Tibial nerve (tissue), 4 donors: ENCODE results near the gene SH3RF3. TPM values are rescaled to one million over a fixed set of nuclear protein-coding genes. Genes with fewer than 3 reads are reported as not detected.

Source experiments
- DNase-seq, 2 donors: peaks; one replicate each; pipeline ENCODE4 v3.0.0-alpha.2; 2019; ENCODE audit warnings: low spot score in 2 of 2
- H3K27ac ChIP-seq, 4 donors: fragments of 200-600 bp; sonication (generic) in 3 of 4; one replicate each; pipeline ENCODE4 v1.5.1; 2017 to 2019; ENCODE audit warnings: mild to moderate bottlenecking in 1 of 4
- H3K27me3 ChIP-seq, 2 donors: fragments of 200-600 bp; sonication (generic) in 1 of 2; one replicate each; pipeline versions ENCODE4 v1.5.1 to v1.6.0; 2017 to 2019
- H3K36me3 ChIP-seq, 3 donors: fragments of 200-600 bp; sonication (generic); one replicate each; pipeline ENCODE4 v1.5.1; 2018 to 2019
- H3K4me1 ChIP-seq, 4 donors: fragments of 200-600 bp; sonication (generic) in 3 of 4; one replicate each; pipeline ENCODE4 v1.5.1; 2017 to 2019
- H3K4me3 ChIP-seq, 4 donors: fragments of 200-600 bp; sonication (generic) in 3 of 4; one replicate each; pipeline ENCODE4 v1.5.1; 2017 to 2019; ENCODE audit warnings: mild to moderate bottlenecking in 1 of 4, moderate library complexity in 1 of 4
- H3K9me3 ChIP-seq, 4 donors: fragments of 200-600 bp; sonication (generic) in 3 of 4; one replicate each; pipeline ENCODE4 v1.5.1; 2017 to 2019
- CTCF ChIP-seq, 5 experiments: fragments of 200-600 bp in 3 of 5; fragments of 450-650 bp in 2 of 5; sonication (generic) in 3 of 5; IDR thresholded peaks; one replicate each; pipeline ENCODE4 v1.5.1; 2016 to 2019; ENCODE audit warnings: antibody characterized with exemption in 5 of 5, mild to moderate bottlenecking in 3 of 5, moderate library complexity in 2 of 5
- EP300 ChIP-seq, 2 donors: sonication (generic); formaldehyde crosslinking; IDR thresholded peaks; one replicate each; pipeline ENCODE4 v1.6.1; 2017; ENCODE audit warnings: antibody characterized with exemption in 2 of 2, mild to moderate bottlenecking in 1 of 2
- POLR2A ChIP-seq, 2 donors: fragments of 450-650 bp; IDR thresholded peaks; one replicate each; pipeline ENCODE4 v1.6.1; 2017; ENCODE audit warnings: antibody characterized with exemption in 2 of 2, mild to moderate bottlenecking in 2 of 2, moderate library complexity in 2 of 2
- WGBS, 2 donors: methylation state at CpG; one replicate each; pipeline ENCODE4 v1.1.5; 2018; 5-methylcytosine and 5-hydroxymethylcytosine counted together
- total RNA-seq, 4 donors: library from RNA; depleted of rRNA; stranded (reverse); fragments of >200 nt; gene quantifications; one replicate each; pipeline ENCODE4 v1.1.0, GENCODE V29; 2016

Gene SH3RF3
- total RNA-seq, 4 donors from 2014 or later: 6.9 to 18.0 (median 11.4) TPM

DNA sequence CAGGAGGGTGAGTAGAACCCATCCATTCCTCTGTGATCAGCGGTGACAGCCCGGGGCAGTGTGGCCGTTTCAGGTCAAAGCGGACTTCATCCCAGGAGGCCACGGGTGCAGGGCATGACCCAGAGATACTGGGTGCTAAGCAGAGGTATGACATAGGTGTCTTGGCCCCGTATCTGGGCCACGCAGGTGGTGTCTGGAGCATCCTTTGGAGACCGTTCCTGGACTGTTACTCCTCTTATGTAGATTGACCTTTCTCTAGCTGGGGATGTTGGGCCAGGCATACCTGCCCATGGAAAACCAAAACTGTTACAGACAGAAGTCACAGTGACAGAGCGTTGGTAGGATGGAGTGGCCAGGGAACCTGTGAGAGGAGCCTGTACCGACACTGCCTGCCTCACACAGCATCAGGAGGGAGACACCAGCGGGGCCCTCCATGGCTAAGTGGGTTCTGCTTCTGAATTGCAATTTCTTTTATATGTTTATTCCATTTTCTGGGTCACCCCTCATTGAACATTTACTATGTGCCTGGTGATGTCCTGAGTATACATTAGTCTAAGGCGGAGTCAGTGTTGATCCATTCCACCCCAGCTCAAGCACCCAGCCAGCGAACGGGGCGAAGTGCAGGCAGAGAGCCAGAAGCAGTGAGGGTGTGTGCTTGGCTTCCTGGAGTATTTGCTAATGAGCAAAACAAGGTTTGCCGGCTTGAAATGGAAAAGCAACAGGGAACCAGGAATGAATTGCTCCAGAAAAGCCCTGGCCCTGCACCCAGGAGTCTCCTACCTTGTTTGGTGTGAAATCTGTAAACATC lies 141.7 kb downstream of the SH3RF3 start:
- Histone ChIP-seq H3K27ac (no peak overlapping the region), H3K4me1 (peaks cover 0 to 29% (median 5%) of the 10 kb centered on the region in 4 donors), H3K9me3 (no peaks in the 10 kb centered on the region), H3K36me3 (no peaks in the 10 kb centered on the region), H3K4me3 (no peak overlapping the region), H3K27me3 (no peaks in the 10 kb centered on the region)
- DNase-seq: no peak
- 68 to 69% methylated on average over 13 of the region's 16 CpGs for WGBS, 2 donors
- TF ChIP-seq POLR2A (IDR thresholded peaks at IDR 0.05) (no peak), EP300 (IDR thresholded peaks at IDR 0.05) (no peak), CTCF (IDR thresholded peaks at IDR 0.05) (no peak)

- Histone ChIP-seq H3K27ac (no peak overlapping the region), H3K36me3 (no peaks in the 10 kb centered on the region), H3K9me3 (no peaks in the 10 kb centered on the region), H3K4me1 (peaks cover 0 to 24% (median 3%) of the 10 kb centered on the region in 4 donors), H3K4me3 (no peak overlapping the region), H3K27me3 (no peaks in the 10 kb centered on the region)
- 96 to 97% methylated on average over 3 of the region's 3 CpGs for WGBS, 2 donors
- TF ChIP-seq POLR2A (IDR thresholded peaks at IDR 0.05): no peak
- no peak for TF ChIP-seq CTCF (IDR thresholded peaks at IDR 0.05)
- TF ChIP-seq EP300 (IDR thresholded peaks at IDR 0.05): no peak
- no peak for DNase-seq
These were observed 142.9 kb downstream of the SH3RF3 start for GRCh38 chr2:109271920-109272319.

GRCh38 chr2:109272461-109272860 lies 143.5 kb downstream of the SH3RF3 start:
- H3K9me3 ChIP-seq: no peaks in the 10 kb centered on the region
- H3K36me3 ChIP-seq: no peaks in the 10 kb centered on the region
- no peaks in the 10 kb centered on the region for H3K27me3 ChIP-seq
- H3K27ac ChIP-seq: no peak overlapping the region
- TF ChIP-seq CTCF (IDR thresholded peaks at IDR 0.05) (no peak), POLR2A (IDR thresholded peaks at IDR 0.05) (no peak), EP300 (IDR thresholded peaks at IDR 0.05) (no peak)
- H3K4me1 ChIP-seq: peaks cover 0 to 18% (median under 1%) of the 10 kb centered on the region in 4 donors
- DNase-seq: no peak
- WGBS, 2 donors: 82 to 89% methylated on average over 12 to 15 of the region's 15 CpGs
- no peak overlapping the region for H3K4me3 ChIP-seq

DNA sequence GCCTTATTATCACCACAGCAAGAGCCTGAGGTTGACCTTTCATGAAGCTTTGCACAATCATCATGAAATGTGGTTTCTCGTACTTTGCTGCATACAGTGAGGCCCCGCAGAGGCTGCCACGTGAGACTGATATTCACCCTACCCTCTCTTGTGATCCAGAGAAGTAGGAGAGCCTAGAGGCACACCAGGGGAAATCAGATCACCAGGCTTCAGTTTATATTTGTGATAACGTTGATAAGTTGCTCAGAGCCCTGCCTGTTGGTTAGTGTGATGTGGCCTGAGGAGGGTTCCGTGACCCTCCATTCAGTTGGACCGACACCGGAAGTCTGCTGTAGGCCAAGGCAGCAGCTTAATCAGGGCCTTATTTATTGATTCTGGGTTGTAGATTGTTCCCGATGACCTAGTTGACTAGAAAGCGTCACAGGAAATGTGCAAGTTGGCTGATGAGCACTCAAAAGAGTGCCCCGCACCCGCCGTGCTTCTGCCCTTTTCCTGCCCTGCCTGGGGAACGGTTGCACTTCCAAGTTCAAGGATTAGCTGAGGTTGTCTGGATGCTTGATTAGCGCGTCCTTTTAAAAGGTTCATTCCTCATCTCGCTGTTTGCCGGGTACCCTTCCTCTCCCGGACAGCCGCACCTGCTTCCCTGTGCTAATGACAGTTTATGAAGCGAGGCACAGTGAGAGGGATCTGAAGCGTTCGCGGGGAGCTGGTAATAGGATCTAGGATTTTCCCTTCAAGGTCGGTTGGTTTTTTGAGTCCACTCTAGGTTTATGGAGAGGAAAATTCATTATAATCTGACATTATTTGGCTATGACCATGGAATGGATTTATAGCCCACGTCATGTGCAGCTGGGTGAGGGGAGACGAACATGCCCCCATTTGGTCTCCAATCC lies 146.4 kb downstream of the SH3RF3 start:
- peak in 1 of 2 donors; percentile 27 for TF ChIP-seq EP300 (IDR thresholded peaks at IDR 0.05)
- no peak for TF ChIP-seq CTCF (IDR thresholded peaks at IDR 0.05)
- Histone ChIP-seq H3K27ac (no peak overlapping the region), H3K4me1 (peaks cover 0 to 16% (median 2%) of the 10 kb centered on the region in 4 donors), H3K36me3 (no peaks in the 10 kb centered on the region), H3K27me3 (no peaks in the 10 kb centered on the region), H3K4me3 (no peak overlapping the region), H3K9me3 (no peaks in the 10 kb centered on the region)
- 80 to 85% methylated on average over 26 of the region's 26 CpGs for WGBS, 2 donors
- DNase-seq: no peak

DNA sequence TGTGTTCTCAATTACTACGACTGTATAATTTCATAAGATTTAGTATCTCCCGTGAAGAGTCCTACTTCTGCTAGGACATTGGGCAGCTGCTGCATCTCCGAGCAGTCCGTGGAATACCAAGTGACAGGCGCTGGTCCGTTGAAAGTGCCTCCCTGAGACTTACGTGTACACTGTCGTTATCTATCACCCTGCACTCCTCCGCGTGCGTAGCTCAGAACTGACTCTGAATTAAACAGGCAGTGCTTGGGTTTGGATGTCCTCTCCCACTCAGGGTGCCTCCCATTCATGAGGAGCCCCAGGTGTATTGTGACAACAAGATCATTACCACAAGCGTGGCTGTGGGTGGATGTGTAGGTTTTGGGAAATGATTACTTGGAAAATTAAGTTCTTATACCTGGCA lies 148.4 kb downstream of the SH3RF3 start:
- H3K4me1 ChIP-seq: peaks cover 0 to 4% (median 2%) of the 10 kb centered on the region in 4 donors
- no peak for DNase-seq
- no peak overlapping the region for H3K27ac ChIP-seq
- TF ChIP-seq POLR2A (IDR thresholded peaks at IDR 0.05): no peak
- TF ChIP-seq CTCF (IDR thresholded peaks at IDR 0.05): no peak
- TF ChIP-seq EP300 (IDR thresholded peaks at IDR 0.05): no peak
- H3K27me3 ChIP-seq: no peaks in the 10 kb centered on the region
- H3K36me3 ChIP-seq: no peaks in the 10 kb centered on the region
- H3K9me3 ChIP-seq: no peaks in the 10 kb centered on the region
- H3K4me3 ChIP-seq: no peak overlapping the region
- WGBS, 2 donors: 83 to 91% methylated on average over 12 of the region's 12 CpGs
